Left ventricle myocardium superior (tissue), 1 donor: Measurements from ENCODE around the gene MAP3K8. TPM values are rescaled to one million over a fixed set of nuclear protein-coding genes. Genes with fewer than 3 reads are reported as not detected.
A peak's percentile ranks its signal among the peaks of the same experiment; 100 is the strongest.
"Not testable (repeated sequence)": the region's sequence is repeated elsewhere in the genome, so short reads cannot be mapped to it uniquely, and the experiment has no call there.

Source experiments
- ATAC-seq: fragments of 200-7000 bp; cut with Tn5 transposase; one replicate; pipeline ENCODE4 v1.9.1; 2020; ENCODE audit warnings: mild to moderate bottlenecking, moderate library complexity
- DNase-seq: peaks from one replicate; pipeline ENCODE4 v3.0.0-alpha.2; 2020
- intact Hi-C: fragments of 100-400 bp; cut with micrococcal nuclease; formaldehyde crosslinking; loops from one replicate; pipeline ENCODE4 v1.11.0; 2022
- total RNA-seq: library from RNA; stranded (reverse); fragmentation: NEBNext Ultra II Directional; extraction: Animal tissue kit (Norgen Biotek cat#: 25700); gene quantifications from one replicate; pipeline ENCODE4 v1.2.1, GENCODE V29; 2021
- donor health status: DM: no; HTN: yes; CAD: no; lungs with severe emphysema.

MAP3K8 gene
- total RNA-seq, 1 donor from 2014 or later, result 7.4 TPM

DNA sequence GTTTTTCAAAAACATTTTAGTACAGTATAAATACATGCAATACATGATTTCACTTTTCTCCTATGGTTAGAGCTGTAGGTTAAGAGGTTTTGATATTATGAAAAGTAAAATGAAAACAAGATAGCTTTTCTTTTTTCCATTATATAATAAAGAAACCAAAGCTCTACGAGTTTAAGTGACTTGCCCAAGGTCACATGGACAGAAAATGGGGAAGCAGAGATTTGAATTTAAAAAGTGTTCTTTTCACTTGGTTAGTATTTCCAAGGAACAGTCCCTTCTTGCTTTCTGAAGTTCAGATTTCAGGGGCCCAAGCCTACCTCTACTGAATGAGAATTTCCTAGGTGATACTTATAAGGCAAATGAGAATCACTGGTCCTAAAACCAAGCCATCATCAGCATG, 13.2 kb upstream of the MAP3K8 start:
- intact Hi-C loops, result no loop called here
- DNase-seq, result no peak
- ATAC-seq, result no peak

DNA sequence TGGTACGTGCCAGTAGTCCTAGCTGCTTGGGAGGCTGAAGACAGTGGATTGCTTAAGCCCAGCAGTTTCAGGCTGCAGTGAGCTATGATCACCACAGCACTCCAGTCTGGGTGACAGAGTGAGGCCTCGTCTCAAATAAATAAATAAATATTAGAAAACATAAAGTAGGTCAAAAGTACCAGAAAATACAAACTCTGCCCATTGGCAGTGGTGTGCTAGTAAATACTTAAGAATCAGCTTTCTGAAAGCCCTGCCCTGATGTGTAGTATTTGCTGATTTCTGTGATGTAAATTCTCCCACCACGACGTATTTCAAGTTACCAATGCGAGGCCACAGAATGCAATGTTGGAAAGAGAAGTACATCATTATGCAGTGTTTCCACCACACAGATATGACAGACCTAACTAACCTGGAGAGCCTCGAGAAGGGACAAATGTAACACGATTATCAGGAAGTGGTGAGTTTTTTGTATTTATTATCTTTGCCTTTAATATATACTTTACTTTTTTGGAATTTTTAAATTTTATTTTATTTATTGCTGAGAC, 11.8 kb upstream of the MAP3K8 start:
- no peak for DNase-seq
- intact Hi-C loops, result no loop called here
- ATAC-seq, result no peak

DNA sequence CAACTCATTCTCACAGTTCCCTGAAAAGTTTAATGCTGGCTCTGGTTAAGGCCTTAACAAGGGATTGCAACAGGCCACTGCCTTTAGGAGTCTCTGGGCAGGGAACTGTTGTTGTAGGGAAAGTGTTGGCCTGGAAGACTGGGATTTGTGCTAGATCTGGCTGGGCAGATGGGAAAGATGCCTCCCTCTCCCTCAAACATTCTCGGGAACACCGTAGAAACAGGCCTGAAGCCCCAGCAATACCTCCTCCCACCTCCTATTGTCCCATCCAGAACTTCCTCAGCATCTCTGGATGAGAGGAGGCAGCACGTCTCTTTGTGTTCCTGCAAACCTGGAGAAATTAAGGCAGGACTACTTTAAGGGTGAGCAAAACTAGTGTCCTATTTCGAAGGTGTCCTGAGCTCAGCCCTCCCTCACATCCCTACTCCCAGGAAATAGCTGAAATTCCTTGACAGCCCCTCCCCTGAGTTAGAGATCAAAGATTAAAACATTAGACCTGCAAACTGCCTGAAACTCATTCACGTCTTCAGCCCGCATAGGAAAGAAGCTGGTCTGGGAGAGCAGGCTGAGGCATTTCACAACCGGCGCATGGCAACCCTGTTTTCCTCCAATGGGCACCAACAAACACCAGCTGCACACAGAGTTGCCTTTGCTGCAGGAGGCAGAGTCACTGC, 10.9 kb upstream of the MAP3K8 start:
- DNase-seq (peak; percentile 64), ATAC-seq (peak; percentile 71)
- intact Hi-C loops, result no loop called here

DNA sequence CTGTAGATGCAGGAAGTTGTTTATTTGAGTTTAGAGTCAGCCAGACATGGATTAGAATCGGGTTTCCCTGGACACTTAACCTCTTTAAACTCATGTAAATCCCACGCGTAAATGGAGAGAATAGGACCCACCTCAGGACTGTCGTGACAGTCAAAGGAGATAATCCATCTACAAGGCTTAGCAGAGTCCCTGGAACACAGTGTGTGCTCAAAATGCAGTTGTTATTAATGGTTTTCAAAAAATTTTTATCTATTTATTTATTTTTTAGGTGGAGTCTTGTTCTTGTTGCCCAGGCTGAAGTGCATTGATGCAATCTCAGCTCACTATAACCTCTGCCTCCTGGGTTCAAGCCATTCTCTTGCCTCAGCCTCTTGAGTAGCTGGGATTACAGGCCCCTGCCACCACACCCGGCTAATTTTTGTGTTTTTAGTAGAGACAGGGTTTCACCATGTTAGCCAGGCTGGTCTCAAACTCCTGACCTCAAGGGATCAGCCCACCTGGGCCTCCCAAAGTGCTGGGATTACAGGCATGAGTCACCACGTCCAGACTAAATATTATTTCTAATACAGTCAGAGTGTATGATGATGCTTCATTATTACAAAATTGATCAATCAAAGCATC, 10.2 kb upstream of the MAP3K8 start:
- ATAC-seq, result peak; percentile 41
- DNase-seq, intact Hi-C loops: not testable (repeated sequence)

DNA sequence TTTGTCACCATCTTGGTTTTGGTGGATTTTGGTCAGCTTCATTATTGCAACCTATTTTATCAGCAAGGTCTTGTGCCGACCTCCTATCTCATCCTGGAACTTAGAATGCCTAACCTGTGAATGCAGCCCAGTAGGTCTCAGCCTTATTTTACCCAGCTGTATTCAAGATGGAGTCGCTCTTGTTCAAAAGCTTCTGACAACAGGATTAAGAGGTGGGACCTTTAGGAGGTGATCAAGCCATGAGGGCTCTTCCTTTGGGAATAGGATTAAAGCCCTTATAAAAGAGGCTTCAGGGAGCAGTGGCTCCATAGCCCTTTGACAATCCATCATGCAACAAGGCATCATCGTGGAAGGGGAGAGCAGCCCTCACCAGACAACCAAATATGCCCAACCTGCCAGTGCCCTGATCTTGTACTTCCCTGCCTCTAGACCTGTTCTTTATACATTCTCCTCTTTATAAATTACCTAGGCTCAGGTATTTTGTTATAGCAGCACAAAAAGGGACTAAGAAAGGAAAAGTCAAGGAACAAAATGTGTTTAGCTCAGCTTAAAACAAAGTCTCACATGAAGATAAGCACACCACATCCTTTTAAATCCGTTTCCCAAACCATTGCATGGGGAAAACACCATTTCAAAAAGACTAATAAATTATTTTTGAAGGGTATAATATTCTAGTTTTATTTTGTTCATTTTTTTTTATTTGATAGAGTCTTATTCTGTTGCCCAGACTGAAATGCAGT, 8.5 kb upstream of the MAP3K8 start:
- DNase-seq, result no peak
- intact Hi-C loops, result no loop called here
- no peak for ATAC-seq

DNA sequence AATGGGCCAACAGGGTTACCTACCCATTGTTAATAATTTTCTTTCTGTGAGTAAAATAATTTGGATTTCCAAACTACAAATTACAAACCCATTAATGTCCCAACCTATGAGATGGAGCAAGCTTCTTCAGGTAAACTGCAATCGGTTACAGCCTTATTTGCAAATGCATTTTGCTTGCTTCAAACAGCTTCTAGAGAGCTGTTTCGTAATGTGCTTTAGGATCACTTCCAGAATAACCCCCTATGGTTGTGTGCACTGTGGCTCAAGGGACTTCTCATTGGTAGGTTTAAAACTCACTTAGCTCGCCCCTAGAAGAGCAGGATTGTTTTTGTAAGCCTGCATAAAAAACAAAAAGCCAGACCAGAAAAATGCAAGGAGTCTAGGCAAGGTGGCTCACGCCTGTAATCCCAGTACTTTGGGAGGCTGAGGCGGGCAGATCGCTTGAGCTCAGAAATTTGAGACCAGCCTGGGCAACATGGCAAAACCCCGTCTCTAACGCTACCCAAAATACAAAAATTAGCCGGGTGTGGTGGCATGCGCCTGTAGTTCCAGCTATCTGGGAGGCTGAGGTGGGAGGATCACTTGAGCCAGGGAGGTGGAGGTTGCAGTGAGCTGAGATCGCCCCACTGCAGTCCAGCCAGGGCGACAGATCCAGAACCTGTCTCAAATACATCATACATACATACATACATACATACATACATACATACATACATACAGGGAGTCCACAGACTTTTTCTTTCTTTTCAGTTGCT, 3.3 kb upstream of the MAP3K8 start:
- DNase-seq, result no peak
- no peak for ATAC-seq
- intact Hi-C loops, result no loop called here

DNA sequence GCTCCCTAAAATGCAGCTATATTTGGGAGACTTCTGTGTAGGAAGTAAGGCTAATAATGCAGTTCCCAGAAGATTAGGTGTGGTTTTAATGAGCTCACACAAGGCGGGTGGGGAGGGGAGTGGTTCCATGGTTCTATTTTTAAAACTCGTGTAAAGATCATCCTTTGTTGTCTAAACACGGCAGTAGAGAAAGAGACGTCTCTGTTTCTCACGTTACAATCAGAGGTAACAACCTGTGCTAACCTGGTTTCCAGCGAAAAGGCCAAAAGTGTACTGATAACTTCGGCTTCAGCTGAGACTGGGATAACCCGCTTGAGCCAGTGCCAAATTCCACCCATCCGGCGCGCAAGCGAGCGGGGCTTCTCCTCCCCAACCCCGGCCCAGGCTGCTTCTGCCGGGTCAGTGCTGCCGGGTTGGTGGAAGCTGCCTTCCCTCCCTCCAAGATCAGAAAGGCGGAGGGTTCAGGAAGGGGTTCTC, 2.5 kb upstream of the MAP3K8 start:
- intact Hi-C loops, result no loop called here
- ATAC-seq (no peak), DNase-seq (peak; percentile 61)

DNA sequence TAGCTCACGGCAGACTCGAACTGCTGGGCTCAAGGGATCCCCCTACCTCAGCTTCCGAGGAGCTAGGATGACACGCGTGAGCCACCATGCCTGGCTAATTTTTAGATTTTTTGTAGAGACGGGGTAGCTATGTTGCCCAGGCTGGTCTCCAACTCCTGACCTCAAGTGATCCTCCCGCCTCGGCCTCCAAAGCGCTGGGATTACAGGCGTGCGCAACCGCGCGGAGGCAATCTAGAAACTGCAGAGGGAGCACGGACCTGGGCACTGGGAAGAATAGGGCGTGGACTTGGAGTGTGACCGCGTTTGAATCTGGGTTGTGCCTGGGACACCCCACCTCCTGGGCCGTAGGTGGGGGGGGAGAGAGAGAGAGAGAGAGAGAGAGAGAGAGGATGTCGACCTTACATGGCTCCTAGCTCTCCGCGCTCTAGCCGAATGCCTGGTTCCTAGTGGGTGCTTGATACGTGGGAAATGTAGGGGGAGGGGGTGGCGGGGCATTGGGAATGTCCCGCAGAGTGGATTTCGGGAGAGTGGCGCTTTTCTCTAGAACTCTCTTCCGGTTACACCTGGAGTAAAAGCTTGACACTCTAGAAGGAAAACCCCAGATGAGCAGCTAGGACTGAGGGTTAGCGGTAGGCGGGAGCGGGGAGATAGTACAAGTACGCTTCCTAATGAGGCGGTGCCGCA, 1.2 kb upstream of the MAP3K8 start:
- ATAC-seq (no peak), DNase-seq (peak; percentile 44)
- intact Hi-C loops, result no loop called here

DNA sequence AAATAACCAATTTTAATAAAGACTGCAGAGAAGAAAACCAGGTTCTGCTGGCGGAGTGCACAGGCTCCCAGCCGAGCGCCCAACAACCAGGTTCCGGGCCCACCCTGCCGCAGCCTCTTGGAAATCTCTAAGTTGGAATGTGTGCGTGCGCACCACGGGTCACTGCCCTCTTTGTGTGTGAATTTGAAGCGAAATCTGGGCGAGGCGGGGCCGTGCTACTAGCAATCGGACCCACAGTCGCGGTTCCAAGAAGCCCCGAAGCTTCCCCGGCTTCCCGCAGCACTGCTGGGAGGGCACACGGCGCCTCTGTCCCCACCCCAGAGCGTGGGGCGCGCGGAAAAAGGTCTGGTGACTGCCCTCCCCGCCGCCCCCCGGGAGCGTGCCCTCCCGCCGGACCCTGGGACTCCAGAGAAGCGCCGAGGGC, 666 bp upstream of the MAP3K8 start:
- peak; percentile 37 for ATAC-seq
- intact Hi-C loops, result no loop called here
- DNase-seq, result peak; percentile 86

DNA sequence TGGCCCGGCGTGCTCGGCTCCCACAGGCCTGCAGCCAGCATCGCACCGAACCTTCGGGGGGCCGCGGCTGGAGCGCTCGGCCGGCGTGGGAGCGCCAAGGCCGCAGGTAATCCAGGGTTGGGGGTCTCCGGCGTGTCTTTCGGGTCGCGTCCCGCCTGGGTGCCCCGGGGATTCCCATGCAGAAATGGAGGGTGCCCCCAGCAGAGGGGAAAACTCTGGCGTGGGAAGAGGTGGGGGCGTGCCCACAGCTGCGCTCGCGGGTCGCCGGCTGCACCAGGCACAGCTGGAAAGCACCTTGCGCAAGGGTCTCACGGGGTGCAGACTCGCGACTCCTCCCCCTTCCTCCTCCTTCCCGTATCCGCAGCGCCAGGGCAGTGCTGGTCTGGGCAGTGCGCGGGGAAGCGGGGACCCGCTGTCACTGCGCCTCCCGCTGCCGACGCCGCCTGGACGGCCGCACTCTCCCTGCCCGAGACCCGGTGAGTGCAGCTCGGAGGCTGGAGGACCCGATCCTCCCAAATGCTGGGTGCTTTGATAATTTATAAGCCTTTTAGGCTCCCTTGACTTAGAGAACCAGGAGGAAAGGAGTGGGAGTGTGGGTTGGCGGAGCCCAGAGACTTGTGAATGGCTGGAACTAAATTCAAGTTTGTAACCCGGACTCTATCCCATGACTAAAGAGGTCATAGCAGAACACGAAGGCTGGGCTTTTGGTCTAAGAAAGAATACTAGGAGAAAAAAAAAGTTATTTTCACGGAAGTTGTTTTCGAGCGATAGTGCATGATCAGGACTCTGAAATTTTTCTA, 489 bp downstream of the MAP3K8 start:
- intact Hi-C loops, result no loop called here
- peak; percentile 90 for DNase-seq
- peak; percentile 81 for ATAC-seq

DNA sequence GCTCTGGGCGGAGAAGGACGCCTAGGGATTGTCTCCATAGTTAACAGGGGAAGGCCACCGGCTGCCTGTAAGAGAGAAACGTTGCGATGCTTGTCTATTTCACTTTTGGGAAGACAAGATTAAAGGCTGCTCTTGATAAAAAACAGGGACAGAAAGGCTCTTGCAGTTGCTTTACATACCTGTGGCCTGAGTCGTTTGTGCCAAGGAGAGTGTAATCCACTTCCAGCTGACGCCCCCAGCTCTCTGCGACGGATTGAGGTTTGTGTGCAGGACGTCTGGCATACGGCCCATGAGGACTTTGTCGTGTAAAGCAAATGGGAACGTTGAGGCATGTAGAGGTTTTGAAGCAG, 1.1 kb downstream of the MAP3K8 start:
- DNase-seq, result peak; percentile 50
- no peak for ATAC-seq
- intact Hi-C loops, result no loop called here

DNA sequence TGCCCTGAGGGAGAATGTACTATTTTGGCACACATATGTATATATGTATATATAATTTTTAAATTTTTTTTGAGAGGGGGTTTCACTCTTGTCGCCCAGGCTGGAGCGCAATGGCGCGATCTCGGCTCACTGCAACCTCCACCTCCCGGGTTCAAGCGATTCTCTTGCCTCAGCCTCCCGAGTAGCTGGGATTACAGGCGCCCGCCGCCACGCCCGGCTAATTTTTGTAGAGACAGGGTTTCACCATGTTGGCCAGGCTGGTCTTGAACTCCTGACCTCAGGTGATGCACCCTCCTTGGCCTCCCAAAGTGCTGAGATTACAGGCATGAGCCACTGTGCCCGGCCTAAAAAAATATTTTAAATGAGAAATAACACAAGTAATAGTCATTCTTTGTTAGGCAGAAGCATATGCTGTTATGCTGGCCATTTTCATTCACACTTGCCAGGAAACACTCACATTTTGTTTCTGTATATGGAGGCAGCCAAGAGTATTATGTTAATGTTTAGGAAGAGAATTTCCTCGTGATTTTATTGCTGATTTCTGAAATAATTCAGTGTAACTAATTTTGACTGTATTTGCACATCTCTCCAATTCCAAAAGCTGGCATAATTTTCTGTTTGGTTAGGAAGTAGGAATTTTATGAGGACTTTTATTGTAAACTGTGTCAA, 1.6 kb downstream of the MAP3K8 start:
- ATAC-seq, intact Hi-C loops, DNase-seq: not testable (repeated sequence)

DNA sequence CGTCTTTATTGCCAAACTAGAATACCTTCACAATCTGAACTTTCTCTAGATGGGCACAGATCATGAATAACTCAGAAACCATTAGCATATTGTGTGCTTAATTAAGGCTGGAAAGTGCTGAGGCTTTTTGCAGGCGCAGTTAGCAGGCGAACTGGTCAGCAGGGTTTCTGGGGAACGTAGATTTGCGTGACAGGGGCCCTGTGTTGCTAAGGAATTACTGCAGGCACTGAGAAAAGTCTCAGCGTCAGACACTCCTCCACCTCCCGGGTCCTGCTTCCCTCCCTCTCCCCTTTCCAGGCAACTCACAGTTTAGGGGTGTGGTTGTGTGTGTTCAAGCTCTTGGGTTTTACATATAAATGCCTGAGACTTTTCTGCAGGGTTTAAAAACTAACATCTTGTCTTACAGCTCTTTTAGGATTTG, 2.2 kb downstream of the MAP3K8 start:
- no peak for ATAC-seq
- no peak for DNase-seq
- intact Hi-C loops, result no loop called here

DNA sequence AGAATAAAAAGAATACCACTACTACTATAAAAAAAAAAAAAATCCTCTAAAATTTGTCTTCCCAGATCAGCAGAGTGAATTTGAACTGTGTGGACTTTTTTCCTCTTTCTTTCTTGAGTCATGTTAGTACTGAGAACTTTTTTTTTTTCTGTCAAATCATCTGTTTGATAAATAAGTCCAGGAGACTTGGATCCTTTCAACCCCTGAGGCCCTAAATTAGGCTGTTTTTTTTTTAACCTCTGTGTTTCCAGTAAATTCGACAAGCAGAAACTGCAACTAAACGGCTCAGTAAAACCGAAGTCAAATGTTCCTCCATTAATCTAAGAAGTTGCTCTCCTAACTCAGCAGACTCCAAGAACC, 2.7 kb downstream of the MAP3K8 start:
- DNase-seq (no peak), ATAC-seq (no peak)
- intact Hi-C loops, result no loop called here

DNA sequence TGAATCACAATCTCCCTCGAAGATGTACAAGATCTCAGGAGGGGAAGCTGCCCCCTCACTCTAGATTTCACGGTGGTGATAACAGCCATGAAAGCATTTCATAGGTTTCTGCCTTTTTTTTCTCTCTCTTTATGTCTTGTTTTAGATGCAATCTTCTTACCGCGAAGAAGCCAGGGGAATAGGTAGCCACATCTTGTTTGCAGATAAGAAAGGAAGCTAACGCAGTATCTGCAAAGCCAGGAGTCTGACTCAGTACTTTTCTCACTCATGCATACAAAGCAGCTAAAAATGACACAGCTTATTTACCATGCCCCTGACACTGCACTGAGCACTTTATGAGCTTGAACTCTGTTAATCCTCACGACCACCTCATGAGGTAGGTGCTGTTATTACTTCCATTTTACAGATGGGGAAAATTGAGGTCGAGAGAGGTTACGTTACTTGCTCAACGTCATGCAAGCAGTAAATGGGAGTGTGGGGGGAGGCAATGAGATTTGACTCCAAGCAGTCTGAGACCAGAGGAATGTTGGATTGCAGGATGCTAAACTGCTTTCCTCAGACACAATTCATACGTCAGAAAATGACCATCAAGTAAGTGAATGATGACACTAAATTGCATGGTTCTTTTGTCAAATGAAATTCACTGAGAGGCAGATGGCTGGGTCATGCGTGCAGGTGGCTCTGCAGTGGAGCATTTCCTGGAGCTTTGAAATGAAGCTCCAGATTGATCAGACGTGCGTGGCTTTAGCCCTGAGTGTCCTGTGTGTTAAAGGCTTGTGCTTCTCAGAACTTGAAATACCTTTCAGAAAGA, 3.3 kb downstream of the MAP3K8 start:
- intact Hi-C loops, result no loop called here
- ATAC-seq (no peak), DNase-seq (no peak)

DNA sequence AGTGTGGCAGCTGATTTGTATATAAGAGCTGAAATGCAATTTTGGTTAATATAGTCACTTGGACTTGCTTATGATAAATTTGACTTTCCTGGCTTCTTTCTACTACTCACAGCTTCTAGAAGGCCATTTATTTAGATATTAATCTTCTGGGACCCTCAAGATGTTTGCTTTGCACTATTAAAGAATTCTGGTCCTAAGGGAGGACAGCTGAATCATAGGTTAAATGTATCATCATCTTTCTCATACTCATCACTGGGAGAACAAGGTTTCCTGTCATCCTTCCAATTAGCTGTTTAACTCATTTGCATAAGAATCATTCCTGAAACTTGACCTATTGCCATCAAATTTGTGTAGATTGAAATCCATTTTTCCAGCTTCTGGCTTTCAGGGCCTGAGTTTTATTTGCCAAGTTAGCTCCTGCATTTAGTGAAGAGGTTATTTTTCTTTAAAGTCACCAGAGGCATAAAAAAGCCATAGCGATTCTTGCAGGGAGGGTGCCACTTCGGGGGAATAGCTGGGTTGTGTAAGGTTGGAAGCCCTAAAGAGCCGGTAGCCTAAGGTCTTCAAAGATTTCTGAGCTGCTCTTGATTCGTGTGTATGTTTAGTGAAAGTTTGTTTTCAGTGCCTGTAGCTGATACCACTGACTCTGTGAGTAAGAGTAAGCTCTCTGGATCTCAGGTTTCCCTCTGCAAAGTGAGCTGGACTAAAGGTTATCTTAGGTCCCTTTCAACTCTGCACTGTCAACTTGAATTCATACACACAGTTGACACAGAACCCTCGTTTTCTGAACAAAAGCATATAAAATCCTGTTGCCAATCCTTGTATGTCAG, 4.3 kb downstream of the MAP3K8 start:
- ATAC-seq, result no peak
- intact Hi-C loops, result no loop called here

More for the DNA sequence above, 4.3 kb downstream of the MAP3K8 start:
- DNase-seq, result no peak
